ENCODE data around the gene JUNB. TPM values are rescaled to one million over a fixed set of nuclear protein-coding genes. Genes with fewer than 3 reads are reported as not detected.

Gene JUNB
- total and polyA plus RNA-seq, 2 of the 8 experiments (the other 6 are each of a cell fraction or from before 2014, with no cell fraction given), result 7.4 to 10.0 TPM

DNA sequence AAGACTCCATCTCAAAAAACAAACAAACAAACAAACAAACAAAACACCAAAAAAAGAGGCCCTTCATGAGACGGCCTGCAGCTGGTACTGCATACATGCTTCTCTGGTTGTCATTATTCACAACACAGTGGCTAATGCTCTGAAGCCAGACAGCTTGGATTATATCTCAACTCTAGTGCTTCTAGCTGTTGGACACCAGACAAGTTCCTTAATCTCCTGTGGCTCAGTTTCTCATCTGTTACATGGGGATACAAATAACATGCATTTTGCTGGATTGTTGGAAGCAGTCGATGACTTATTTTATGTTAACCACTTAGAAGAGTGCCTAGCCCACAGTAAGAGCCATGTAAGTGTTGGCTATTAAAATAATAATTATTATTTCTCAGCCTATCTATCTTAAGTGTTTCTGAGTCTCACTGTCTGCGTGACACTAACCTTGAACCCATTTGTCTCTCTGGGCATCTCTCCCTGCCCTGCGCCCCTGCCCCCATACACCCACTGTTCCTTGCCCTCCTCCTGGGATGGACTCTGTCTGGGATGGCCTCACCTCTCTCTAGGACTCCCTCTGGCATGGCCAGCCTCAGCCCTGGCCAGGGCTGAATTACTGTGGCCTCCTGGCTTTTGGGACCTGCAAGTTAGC is 3.1 kb upstream of the JUNB start:
- Histone ChIP-seq H3K36me3 (ENCODE audit: control insufficient read depth in 2 of 4, insufficient read depth in 4 of 4, low read length in 3 of 4) (no peaks in the 10 kb centered on the region), H3K9ac (replicated peaks in 1 of 4; ENCODE audit: extremely low read depth in 1 of 4, low read depth in 3 of 4, low read length in 3 of 4) (no peak overlapping the region), H2BK120ac (replicated peaks; ENCODE audit: low read depth, low read length) (no peak overlapping the region), H3K27me3 (replicated peaks in 1 of 4; ENCODE audit: control insufficient read depth in 3 of 4, extremely low read depth in 1 of 4, insufficient read depth in 3 of 4, low read length in 3 of 4) (peaks cover 0 to 18% (median 13%) of the 10 kb centered on the region in 4 experiments; a peak in 5 of 7 replicates), H2BK5ac (ENCODE audit: low read depth, low read length) (0 out of 2 replicates have a peak overlapping the region, but pooled peaks have one; percentile 60), H2AK5ac (ENCODE audit: low read depth, low read length) (no peak overlapping the region), H2BK12ac (ENCODE audit: low read depth, low read length) (no peak overlapping the region), H3K9me3 (ENCODE audit: insufficient read depth in 2 of 2, low read depth in 1 of 2, low read length in 1 of 2) (no peaks in the 10 kb centered on the region), H3K14ac (ENCODE audit: insufficient read length) (no peak overlapping the region), H3K4me3 (ENCODE audit: extremely low read depth in 1 of 4, insufficient read depth in 2 of 4, low read depth in 3 of 4, low read length in 4 of 4) (peak overlapping the region in 3 of 4 experiments; percentile 50 to 71 (median 56); a peak in 5 of 8 replicates), H3K27ac (ENCODE audit: low read depth, low read length) (no peak overlapping the region), H3K18ac (ENCODE audit: extremely low read depth, low read length) (peak overlapping the region; percentile 85; the same call in 1 of the 2 replicates), H2BK15ac (ENCODE audit: low read length) (no peak overlapping the region; the same call in 1 of the 2 replicates), H3K79me1 (ENCODE audit: low read depth, low read length) (no peaks in the 10 kb centered on the region; the same call in 1 of the 2 replicates), H2AFZ (ENCODE audit: low read length) (no peak overlapping the region), H4K8ac (ENCODE audit: extremely low read depth, insufficient read depth, low read length) (no peak overlapping the region), H4K5ac (ENCODE audit: insufficient read length, low read depth, low read length) (no peak overlapping the region), H3K4me1 (replicated peaks in 1 of 4; ENCODE audit: control insufficient read depth in 3 of 4, insufficient read depth in 4 of 4, low read length in 3 of 4) (peaks cover 16 to 40% (median 25%) of the 10 kb centered on the region in 4 experiments), H3K23ac (ENCODE audit: insufficient read length) (no peak overlapping the region), H3K23me2 (ENCODE audit: low read depth, low read length) (peaks cover 30% of the 10 kb centered on the region), H3K56ac (replicated peaks; ENCODE audit: insufficient read length, low read depth, low read length) (peak overlapping the region; percentile 17), H3K4ac (replicated peaks; ENCODE audit: insufficient read length, low read depth, low read length) (peak overlapping the region; percentile 32), H3K79me2 (ENCODE audit: control insufficient read depth in 1 of 2, insufficient read depth in 2 of 2, low read length in 2 of 2) (no peaks in the 10 kb centered on the region), H4K20me1 (replicated peaks in 1 of 2; ENCODE audit: control insufficient read depth in 1 of 2, insufficient read depth in 2 of 2, low read length in 2 of 2) (peaks cover 0 to 1% of the 10 kb centered on the region in 2 experiments), H2BK20ac (ENCODE audit: low read length) (peak overlapping the region; percentile 57; the same call in 1 of the 2 replicates), H4K91ac (replicated peaks; ENCODE audit: insufficient read length, low read length) (peak overlapping the region; percentile 48), H3K4me2 (ENCODE audit: insufficient read depth in 1 of 2, low read depth in 2 of 2, low read length in 2 of 2) (peak overlapping the region; percentile 70 to 74)
- ChIA-PET CTCF (ENCODE audit: partially characterized antibody) (interaction anchor here (0.6 to 4.5 kb wide), 7 partner anchors 8 to 88 kb away, joined by 3 to 39 read pairs (median 9); partner anchors contain the start of genes PRDX2 and THSD8), POLR2A (ENCODE audit: partially characterized antibody) (interaction anchor here (0.6 to 5.5 kb wide), 14 partner anchors 8 to 718 kb away, joined by 3 to 44 read pairs (median 4); partner anchors contain the start of genes GET3, HOOK2, RNASEH2A and TNPO2)
- no peak for DNase-seq (ENCODE audit: low read depth in 1 of 2, low spot score in 2 of 2)
- WGBS, 2 experiments (ENCODE audit: extremely low coverage in 1 of 2, insufficient coverage in 1 of 2, insufficient read length in 1 of 2, insufficient replicate concordance in 2 of 2, low coverage in 1 of 2, low lambda C conversion rate in 2 of 2, missing lambda C conversion rate in 1 of 2), result 76% methylated on average over 4 of the region's 4 CpGs; no CpG with 5 or more reads in 1 of the 2 experiments
- no peak for FAIRE-seq
- TF ChIP-seq SP4 (IDR thresholded peaks at IDR 0.05; ENCODE audit: low read length) (no peak), RBBP5 (IDR thresholded peaks at IDR 0.05; ENCODE audit: borderline replicate concordance, low read depth, low read length) (no peak), SUZ12 (IDR thresholded peaks at IDR 0.05; ENCODE audit: low read length) (no peak), ASH2L (IDR thresholded peaks at IDR 0.05; ENCODE audit: low read length) (no peak), CTBP2 (IDR thresholded peaks at IDR 0.05; ENCODE audit: borderline replicate concordance, insufficient read depth, insufficient read length, low read length) (no peak), POLR2AphosphoS5 (IDR thresholded peaks at IDR 0.05; ENCODE audit: low read depth, low read length) (no peak), HDAC6 (IDR thresholded peaks at IDR 0.05; ENCODE audit: low read depth, low read length) (no peak), CHD2 (IDR thresholded peaks at IDR 0.05; ENCODE audit: low read length) (no peak), CEBPB (IDR thresholded peaks at IDR 0.05; ENCODE audit: low read depth, low read length) (no peak), SIRT6 (IDR thresholded peaks at IDR 0.05; ENCODE audit: low read length) (no peak), POLR2A (IDR thresholded peaks at IDR 0.05; ENCODE audit: control extremely low read depth in 1 of 2, low read depth in 2 of 2, low read length in 2 of 2) (no peak), TEAD4 (IDR thresholded peaks at IDR 0.05; ENCODE audit: low read depth, low read length) (no peak)
- TF ChIP-seq, protein P1, sequence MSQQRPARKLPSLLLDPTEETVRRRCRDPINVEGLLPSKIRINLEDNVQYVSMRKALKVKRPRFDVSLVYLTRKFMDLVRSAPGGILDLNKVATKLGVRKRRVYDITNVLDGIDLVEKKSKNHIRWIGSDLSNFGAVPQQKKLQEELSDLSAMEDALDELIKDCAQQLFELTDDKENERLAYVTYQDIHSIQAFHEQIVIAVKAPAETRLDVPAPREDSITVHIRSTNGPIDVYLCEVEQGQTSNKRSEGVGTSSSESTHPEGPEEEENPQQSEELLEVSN (IDR thresholded peaks at IDR 0.05), result no peak
